Muscle layer of colon (tissue), 2 donors: ENCODE measurements around the gene FBXW12.
"Not testable (repeated sequence)": the region's sequence is repeated elsewhere in the genome, so short reads cannot be mapped to it uniquely, and the experiment has no call there.

Experiments
- H3K27ac ChIP-seq: one replicate; pipeline ENCODE4 v1.7.0; 2013; ENCODE audit warnings: low read depth, mild to moderate bottlenecking, low read length, moderate library complexity
- H3K27me3 ChIP-seq, 2 donors: one replicate each; pipeline ENCODE4 v1.7.0; 2013; ENCODE audit warnings: low read length in 2 of 2, mild to moderate bottlenecking in 2 of 2; ENCODE audit not compliant: insufficient read depth in 2 of 2, control insufficient read depth in 1 of 2
- H3K36me3 ChIP-seq: one replicate; pipeline ENCODE4 v1.7.0; 2013; ENCODE audit warnings: mild to moderate bottlenecking, low read length; ENCODE audit not compliant: insufficient read depth
- H3K4me1 ChIP-seq: one replicate; pipeline ENCODE4 v1.7.0; 2013; ENCODE audit warnings: mild to moderate bottlenecking, low read length; ENCODE audit not compliant: insufficient read depth
- H3K4me3 ChIP-seq, 2 donors: one replicate each; pipeline ENCODE4 v1.7.0; 2013; ENCODE audit warnings: low read length in 2 of 2, low read depth in 1 of 2, mild to moderate bottlenecking in 1 of 2, moderate library complexity in 1 of 2
- H3K9ac ChIP-seq: one replicate; pipeline ENCODE4 v1.7.0; 2013; ENCODE audit warnings: low read length
- H3K9me3 ChIP-seq: one replicate; pipeline ENCODE4 v1.7.0; 2013; ENCODE audit warnings: mild to moderate bottlenecking, low read length
- donor health status: abdominal sarcoma.
- donor health status: Adenocarcinoma of cecum.

The FBXW12 gene

DNA sequence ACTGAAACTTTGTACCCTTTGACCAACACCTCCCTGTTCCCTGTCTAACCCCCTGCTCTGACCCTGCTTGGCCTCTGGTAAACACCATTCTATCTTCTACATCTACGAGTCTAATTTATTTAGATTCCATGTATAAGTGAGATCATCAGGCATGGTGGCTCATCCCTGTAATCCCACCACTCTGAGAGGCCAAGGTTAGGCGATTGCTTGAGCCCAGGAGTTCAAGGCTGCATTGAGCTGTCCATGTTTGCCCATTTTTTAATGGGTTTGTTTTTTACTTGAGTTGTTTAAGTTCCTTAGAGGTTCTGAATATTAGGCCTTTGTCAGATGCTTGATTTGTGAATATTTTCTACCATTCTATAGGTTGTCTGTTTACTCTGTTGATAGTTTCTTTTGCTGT, 16.9 kb downstream of the FBXW12 start:
- H3K9me3 ChIP-seq: no peaks in the 10 kb centered on the region

DNA sequence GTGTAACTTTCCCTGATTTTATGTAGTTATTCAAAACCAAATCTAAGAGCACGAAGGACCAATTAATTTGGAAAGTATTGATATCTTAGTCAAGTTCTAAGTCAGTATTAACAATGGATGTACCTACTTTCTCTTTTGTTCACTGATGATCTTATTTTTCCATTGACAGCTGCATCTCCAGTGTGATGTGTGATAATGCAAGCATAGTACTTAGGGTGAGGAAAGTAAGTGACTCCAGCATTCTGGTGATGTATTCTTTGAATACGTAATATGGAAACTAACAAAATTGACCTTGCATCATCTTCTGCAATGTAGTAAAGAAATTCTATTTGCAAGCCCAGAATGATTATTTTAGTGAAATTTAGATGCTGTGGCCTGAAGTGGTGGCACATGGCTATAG, 22.4 kb downstream of the FBXW12 start:
- no peak overlapping the region for H3K27ac ChIP-seq
- H3K9ac ChIP-seq: no peak overlapping the region
- peaks cover 0 to 5% of the 10 kb centered on the region in 2 donors for H3K27me3 ChIP-seq
- H3K9me3 ChIP-seq: no peaks in the 10 kb centered on the region
- H3K4me1 ChIP-seq: no peaks in the 10 kb centered on the region
- no peak overlapping the region for H3K4me3 ChIP-seq
- H3K36me3 ChIP-seq: no peaks in the 10 kb centered on the region

More for the DNA sequence above, 16.9 kb downstream of the FBXW12 start:
- Histone ChIP-seq H3K9ac (no peak overlapping the region), H3K36me3 (no peaks in the 10 kb centered on the region), H3K27ac (no peak overlapping the region), H3K4me3 (no peak overlapping the region), H3K27me3 (no peaks in the 10 kb centered on the region), H3K4me1 (no peaks in the 10 kb centered on the region)

DNA sequence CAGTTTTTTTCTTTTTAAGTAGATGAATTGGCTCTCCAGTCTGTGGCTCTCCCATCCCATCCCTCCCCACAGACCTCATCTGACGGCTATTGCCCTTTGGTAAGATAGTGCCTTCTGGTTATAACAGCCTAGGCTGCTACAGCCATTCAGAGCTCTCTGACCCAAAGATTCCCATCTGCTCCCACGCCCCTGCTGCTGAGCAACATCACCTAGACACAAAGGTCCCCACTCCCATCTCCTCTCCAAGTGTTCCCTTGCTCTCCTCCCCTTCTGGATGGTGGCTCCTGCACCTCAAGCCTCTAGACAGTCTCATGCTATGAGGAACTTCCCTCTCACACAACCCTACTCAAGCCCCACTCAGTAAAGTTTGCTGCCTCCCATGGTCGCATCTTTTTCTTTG, 23.7 kb downstream of the FBXW12 start:
- Histone ChIP-seq H3K9me3 (no peaks in the 10 kb centered on the region), H3K27me3 (peaks cover 0 to 5% of the 10 kb centered on the region in 2 donors), H3K4me1 (no peaks in the 10 kb centered on the region), H3K36me3 (no peaks in the 10 kb centered on the region), H3K9ac (no peak overlapping the region), H3K27ac (no peak overlapping the region), H3K4me3 (no peak overlapping the region)

DNA sequence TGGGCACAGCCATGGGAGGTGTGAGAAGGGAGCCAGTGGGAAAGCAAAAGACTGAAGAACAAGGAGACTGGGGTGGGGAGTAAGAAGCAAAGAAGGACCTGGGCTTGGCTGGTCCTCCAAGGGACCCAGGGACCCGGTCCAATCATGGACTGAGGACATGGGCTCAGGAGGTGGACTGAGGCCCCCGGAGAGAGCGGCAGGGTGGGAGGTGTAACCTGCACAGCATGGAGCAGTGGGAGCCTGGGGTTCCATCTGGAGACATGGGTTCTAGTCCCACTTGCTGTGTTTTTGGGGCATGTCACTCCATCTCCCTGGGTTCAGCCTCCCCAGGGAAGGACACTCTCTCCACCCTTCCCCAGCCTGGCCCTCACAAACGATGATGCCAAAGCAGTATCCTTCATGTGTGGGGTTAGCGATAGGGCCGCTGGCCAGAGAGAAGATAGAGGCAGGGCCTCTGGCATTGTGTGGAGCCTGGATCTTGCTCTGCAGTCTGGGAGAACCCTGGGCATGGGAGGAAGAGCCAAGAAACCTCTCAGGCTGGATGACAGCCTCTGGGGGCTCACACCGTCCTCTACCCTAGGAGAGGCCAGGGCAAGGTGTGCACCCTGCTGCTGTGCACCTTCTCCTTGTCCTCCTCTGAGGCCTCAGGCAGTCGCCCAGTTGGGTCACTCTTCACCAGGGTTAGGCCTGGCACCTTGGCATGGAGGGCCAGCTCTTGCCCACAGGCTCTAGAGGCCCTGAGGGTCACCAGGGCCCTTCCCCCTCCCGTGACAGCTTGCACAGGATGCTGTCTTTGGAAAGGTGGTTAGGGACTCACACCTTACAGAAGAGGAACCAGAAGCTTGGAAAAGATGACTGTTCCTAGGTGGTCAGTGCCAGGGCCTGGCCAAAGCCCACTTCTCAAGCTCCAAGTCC, 26.0 kb downstream of the FBXW12 start:
- Histone ChIP-seq H3K27ac (no peak overlapping the region), H3K4me3 (no peak overlapping the region), H3K9ac (no peak overlapping the region), H3K36me3 (no peaks in the 10 kb centered on the region), H3K9me3 (no peaks in the 10 kb centered on the region), H3K27me3 (peaks cover 0 to 5% of the 10 kb centered on the region in 2 donors), H3K4me1 (peaks cover 16% of the 10 kb centered on the region)

DNA sequence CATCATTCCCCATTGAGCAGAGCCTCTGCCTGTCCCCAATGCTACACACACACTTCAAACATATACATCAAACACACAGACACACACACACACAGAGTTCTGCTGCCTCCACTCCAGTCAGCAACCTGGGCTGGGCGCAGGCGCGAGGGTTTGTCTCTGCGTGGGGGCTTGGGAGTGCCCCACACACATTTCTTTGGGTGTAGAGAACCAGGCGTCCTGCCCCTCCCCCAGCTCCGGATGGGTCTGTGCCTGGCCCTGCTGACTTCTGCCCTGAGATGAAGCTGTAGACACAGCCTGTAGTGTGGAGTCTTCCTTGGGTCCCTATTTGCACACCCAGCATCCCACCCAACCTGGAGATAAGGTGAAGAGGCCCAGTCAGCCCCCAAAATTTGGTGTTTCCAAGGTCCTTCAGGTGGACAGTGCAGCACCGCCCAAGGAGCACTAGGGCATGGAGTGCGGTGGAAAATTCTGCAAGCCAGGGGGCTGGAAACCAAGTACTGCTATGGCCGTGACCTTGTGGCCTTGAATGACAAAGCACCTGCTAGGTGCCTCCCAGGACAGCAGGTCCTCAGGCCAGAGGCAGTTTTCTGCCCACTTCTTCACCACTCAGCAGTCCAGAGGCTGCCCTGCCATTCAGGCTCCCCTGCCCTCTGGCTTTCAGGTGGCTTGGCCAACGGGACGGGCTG, 26.8 kb downstream of the FBXW12 start:
- no peak overlapping the region for H3K4me3 ChIP-seq
- no peak overlapping the region for H3K9ac ChIP-seq
- peaks cover 17% of the 10 kb centered on the region for H3K4me1 ChIP-seq
- peaks cover 0 to 5% of the 10 kb centered on the region in 2 donors for H3K27me3 ChIP-seq
- peaks cover 5% of the 10 kb centered on the region for H3K36me3 ChIP-seq
- no peak overlapping the region for H3K27ac ChIP-seq
- no peaks in the 10 kb centered on the region for H3K9me3 ChIP-seq

GRCh38 chr3:48399387-48400172, 27.6 kb downstream of the FBXW12 start:
- peaks cover 17% of the 10 kb centered on the region for H3K4me1 ChIP-seq
- H3K27ac ChIP-seq: peak overlapping the region; percentile 21
- peaks cover 0 to 5% of the 10 kb centered on the region in 2 donors for H3K27me3 ChIP-seq
- H3K9me3 ChIP-seq: no peaks in the 10 kb centered on the region
- no peak overlapping the region for H3K9ac ChIP-seq
- no peak overlapping the region for H3K4me3 ChIP-seq
- H3K36me3 ChIP-seq: peaks cover 13% of the 10 kb centered on the region

GRCh38 chr3:48400824-48401433, 28.9 kb downstream of the FBXW12 start:
- Histone ChIP-seq H3K9me3 (no peaks in the 10 kb centered on the region), H3K36me3 (peaks cover 26% of the 10 kb centered on the region), H3K9ac (no peak overlapping the region), H3K4me3 (no peak overlapping the region), H3K27ac (peak overlapping the region; percentile 93), H3K4me1 (peaks cover 17% of the 10 kb centered on the region), H3K27me3 (peaks cover 0 to 3% of the 10 kb centered on the region in 2 donors)

DNA sequence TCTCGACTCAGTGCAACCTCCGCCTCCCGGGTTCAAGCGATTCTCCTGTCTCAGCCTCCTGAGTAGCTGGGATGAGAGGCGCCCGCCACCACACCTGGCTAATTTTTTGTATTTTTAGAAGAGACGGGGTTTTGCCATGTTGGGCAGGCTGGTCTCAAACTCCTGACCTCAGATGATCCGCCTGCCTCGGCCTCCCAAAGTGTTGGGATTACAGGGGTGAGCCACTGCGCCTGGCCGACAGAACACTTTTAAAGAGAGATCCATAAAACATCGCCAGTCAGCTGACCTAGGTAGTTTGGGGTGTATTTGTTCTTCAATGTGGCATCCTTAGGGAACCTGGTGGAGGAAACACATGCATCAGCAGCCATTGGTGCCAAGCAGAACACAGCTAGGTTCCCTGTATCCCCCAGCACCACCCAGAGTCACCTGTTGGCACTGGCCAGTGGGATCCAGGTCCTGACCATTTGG, 29.4 kb downstream of the FBXW12 start:
- Histone ChIP-seq H3K4me1 (peaks cover 17% of the 10 kb centered on the region), H3K27ac (peak overlapping the region; percentile 93), H3K9ac (peak overlapping the region; percentile 11), H3K36me3 (peaks cover 32% of the 10 kb centered on the region)
- H3K4me3 ChIP-seq, H3K9me3 ChIP-seq, H3K27me3 ChIP-seq: not testable (repeated sequence)

DNA sequence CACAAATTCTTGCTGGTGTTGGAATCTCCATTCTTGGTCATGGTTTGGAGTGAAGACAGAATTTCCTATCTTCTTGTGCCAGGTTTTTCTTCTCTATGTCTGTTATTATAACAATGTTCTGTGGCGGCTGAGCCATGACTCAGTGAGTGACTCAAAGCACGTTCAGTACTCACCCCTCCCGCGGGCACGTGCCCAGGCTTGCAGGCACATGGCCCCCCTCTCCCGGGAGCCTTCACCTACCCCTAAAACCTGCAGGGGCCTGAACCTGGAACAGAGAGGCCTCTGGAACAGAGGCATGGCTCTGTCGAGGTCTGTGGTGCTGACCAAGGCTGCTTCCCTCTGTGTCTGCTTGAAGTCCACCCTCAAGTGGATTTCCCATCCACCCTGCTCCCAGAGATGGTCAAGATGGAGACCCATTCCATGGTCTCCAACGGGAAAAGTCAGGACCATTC, 30.3 kb downstream of the FBXW12 start:
- H3K9ac ChIP-seq: no peak overlapping the region
- H3K27ac ChIP-seq: peak overlapping the region; percentile 93

DNA sequence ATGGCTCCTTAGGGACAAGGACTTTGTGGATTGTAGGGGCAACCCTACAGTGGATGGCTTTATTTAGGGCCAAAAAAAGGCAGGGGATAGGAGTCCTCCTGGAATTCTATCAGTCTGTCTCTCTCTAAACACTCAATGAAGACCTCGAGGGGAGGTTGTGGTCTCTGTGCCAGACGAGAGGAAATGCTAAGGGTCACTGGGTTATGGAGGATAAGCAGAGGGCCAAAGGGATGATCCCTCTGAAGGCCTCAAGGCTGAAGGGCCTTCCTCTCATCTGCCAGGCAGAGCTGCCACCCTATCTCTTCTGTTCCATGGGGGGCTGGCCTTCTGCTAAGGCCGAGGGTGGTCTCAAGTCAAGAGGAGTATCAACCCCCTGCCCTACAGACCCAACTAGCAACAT, 30.9 kb downstream of the FBXW12 start:
- Histone ChIP-seq H3K4me1 (peaks cover 17% of the 10 kb centered on the region), H3K9ac (no peak overlapping the region)

More for the DNA sequence above, 30.3 kb downstream of the FBXW12 start:
- Histone ChIP-seq H3K27me3 (no peaks in the 10 kb centered on the region), H3K36me3 (peaks cover 39% of the 10 kb centered on the region), H3K4me1 (peaks cover 17% of the 10 kb centered on the region), H3K4me3 (peak overlapping the region in 1 of 2 donors; percentile 19), H3K9me3 (no peaks in the 10 kb centered on the region)

More for the DNA sequence above, 30.9 kb downstream of the FBXW12 start:
- Histone ChIP-seq H3K27ac (peak overlapping the region; percentile 93), H3K27me3 (no peaks in the 10 kb centered on the region), H3K4me3 (no peak overlapping the region), H3K36me3 (peaks cover 45% of the 10 kb centered on the region), H3K9me3 (no peaks in the 10 kb centered on the region)
